Measurements from ENCODE around the gene KSR1.
A peak's percentile ranks its signal among the peaks of the same experiment; 100 is the strongest.

KSR1 gene

DNA sequence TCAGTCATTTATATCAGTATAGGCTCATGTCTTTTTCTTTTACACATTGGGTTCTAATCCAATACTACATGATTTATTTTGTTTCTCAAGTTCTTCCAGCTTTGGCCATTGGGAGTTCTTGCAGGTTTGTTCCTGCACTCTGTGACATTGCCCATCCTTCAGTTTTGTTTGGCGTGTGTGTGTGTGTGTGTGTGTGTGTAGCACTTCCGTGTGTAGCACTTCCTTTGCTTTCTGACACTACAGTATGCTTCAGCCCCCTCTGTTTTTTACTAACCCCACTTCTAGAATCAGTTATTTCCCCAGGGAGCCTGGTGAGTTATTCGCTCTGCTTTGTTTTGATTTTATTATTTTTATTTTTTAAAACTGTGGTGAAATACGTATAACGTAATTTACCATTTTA, 99.1 kb downstream of the KSR1 start:
- DNase-seq: peak in 1 of 4 experiments; percentile 26

DNA sequence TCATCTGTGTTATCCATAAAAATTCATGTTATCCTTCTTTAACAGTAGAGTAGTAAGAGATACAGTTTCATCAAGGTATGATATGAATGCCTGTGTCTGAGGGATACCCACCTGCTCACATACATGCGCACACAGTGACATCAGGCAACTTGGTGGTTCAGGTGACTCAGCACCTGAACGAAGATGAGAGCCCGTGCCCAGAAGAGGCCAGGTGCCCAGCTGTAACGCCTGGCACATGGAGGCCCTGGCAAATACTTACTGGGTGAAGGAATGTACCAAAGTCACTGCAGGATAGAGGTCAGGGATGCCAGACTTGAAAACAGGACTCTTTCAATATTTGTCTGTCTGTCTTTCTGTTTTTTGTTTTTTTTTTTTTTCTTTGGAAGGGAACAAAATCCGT, 102.1 kb downstream of the KSR1 start:
- no peak for DNase-seq

- DNase-seq: peak in 3 of 4 experiments; percentile 28 to 41 (median 30)
Measured at GRCh38 chr17:27558842-27559505, 102.7 kb downstream of the KSR1 start.

- peak; percentile 64 to 74 (median 70) for DNase-seq
Measured at GRCh38 chr17:27559506-27560481, 103.5 kb downstream of the KSR1 start.

DNA sequence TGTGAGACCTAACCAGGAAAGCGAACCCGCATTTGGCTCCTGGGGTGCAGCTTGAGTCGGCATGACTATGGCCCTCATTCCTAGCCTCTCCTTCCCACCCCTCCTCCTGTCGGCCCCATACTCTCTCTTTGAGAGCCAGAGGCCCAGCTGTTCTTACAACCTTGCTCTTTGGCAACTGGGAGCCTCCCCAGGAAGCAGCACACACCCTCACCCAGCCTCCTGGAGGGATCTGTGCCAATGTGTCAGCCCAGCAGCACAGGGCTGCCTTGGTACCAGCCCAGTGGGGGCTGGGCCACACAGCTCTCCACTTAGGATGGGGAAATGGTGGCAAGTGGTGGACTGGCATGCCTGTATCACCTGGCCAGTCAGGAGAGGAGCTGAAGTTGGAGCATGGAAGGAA, 104.4 kb downstream of the KSR1 start:
- DNase-seq: no peak

- DNase-seq: no peak
Measured at GRCh38 chr17:27562777-27563455, 106.7 kb downstream of the KSR1 start.

- DNase-seq: no peak
Measured at GRCh38 chr17:27563532-27563931, 107.3 kb downstream of the KSR1 start.

- no peak for DNase-seq
Measured at GRCh38 chr17:27564463-27564862, 108.2 kb downstream of the KSR1 start.

- no peak for DNase-seq
Measured at GRCh38 chr17:27565874-27566670, 109.8 kb downstream of the KSR1 start.

DNA sequence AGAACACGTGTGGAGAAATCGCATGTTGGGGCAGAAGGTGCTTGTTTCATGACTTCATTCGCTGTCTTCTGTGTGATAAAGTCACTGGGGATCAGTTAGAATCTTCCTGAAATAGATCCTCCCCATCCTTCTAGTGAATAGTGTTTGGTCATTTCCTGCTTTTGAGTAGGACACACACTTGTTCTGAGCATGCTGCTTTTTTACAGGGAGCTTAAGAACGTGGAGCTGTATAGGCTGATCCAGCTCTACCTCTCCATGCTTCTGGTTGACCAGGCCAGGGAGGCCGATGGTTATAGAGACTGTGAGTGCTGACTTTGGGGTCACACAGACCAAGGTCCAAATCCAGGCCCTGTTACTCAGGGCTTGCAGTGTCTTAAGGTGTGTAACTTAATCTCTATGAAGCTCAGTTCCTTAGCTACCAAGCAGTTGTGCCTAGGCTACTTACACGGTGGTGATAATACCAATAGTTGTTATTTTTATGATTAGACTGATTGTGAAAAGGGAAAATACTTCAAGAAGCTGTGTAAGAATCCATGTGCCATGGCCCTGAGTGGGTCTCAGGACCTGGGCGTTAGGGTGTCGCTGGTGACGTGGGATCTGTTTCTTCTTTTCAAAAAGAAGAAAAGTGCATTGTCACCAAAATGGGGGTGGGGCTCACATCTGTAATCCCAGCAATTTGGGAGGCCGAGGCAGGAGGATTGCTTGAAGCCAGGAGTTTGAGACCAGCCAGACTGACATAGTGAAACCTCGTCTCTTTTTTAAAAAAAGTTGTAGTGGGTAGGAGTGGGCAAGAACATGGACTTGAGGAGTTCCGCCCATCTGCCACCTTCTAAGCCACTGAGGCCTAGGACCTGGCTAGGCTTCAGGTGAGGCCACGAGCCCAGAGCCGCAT, 110.7 kb downstream of the KSR1 start:
- DNase-seq: no peak

DNA sequence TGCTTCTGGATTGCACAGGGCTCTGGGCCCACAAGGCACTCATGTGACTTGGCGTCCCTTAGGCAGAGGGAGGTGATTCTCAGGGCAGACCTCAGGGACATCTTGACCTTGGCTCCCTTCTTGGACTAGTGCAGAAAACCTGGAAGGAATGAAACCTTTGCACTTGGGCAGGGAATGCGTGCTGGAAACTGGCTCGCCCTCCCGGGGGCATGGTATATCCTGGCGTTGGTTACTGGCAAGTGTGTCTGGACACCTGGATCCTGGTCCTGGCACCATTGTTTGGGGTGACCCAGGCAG, 111.3 kb downstream of the KSR1 start:
- DNase-seq: no peak

DNA sequence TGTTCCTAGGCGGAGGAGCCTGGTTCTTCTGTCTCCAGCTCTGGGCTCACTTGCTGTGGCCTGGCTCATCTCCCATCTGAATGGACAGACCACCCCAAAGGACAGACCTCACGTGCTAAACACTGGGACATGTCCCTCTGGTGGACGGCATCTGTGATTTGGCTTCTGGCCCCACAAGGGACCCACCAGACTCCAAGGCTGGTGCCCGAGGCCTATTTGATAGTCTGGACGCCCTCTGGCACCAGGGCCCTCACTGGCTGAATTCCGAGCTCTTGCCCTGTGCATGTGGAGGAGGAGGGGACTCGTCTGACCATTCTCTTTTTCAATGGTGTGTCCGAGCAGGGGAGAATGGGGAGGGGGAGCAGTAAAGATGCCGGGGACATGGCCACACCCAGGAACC, 112.0 kb downstream of the KSR1 start:
- DNase-seq: no peak

DNA sequence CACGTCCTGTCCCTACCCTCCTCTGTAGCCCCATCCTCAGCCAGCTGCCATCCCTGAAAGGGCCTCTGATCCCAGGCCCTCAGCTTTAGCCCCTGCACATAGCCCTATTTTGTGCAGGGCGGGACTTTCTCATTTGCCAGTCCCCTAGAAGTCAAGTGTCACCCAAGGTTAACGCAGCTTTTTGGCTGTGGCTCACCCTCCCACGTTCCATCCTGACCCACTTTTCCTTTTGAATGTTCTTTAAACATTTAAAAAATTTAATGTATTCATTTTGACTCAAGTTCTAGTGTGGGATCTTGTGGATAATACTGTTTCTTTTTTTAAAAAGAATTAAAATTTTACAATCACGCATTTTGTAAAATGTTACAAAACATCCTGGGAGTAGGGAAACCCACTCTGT, 112.6 kb downstream of the KSR1 start:
- no peak for DNase-seq

GRCh38 chr17:27569257-27569722, 113.0 kb downstream of the KSR1 start:
- DNase-seq: peak in 3 of 4 experiments; percentile 23 to 58 (median 26)

GRCh38 chr17:27569884-27570577, 113.8 kb downstream of the KSR1 start:
- DNase-seq: no peak

GRCh38 chr17:27570578-27570914, 114.3 kb downstream of the KSR1 start:
- no peak for DNase-seq

GRCh38 chr17:27571563-27572352, 115.5 kb downstream of the KSR1 start:
- DNase-seq: no peak

GRCh38 chr17:27572665-27573064, 116.4 kb downstream of the KSR1 start:
- DNase-seq: no peak

GRCh38 chr17:27573548-27573947, 117.3 kb downstream of the KSR1 start:
- no peak for DNase-seq

DNA sequence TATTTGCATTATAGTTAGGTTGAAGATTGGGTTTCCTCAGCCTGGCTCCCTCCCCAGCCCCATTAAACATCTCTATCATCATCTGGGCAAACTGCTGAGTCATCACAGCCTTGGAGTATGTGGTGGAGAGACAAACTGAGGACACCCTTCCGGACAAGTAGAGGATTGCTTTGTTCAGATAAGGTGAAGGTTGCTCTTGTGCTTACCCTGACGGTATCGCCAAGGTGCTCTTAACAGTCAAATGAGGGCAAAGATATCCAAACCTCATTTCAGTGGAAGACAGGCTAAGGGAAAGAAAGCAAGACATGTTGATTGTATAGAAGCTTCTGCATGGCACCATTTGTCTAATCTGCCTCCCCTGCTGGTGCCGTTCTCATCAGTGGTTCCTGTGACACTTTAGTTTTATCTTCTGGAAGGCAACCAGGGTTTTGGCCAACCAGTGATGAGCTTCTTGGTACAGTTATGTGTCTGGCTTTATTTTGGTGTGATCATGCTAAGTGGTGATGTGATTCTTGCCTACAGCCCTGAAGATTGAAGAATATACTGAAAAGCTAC, 117.8 kb downstream of the KSR1 start:
- no peak for DNase-seq
